Medulla oblongata (tissue), 1 donor: Measurements from ENCODE around the gene VAV3.

Source experiments
- DNase-seq: peaks from one replicate; pipeline ENCODE4 v3.0.0-alpha.2; 2015; ENCODE audit errors: extremely low spot score

Gene VAV3

GRCh38 chr1:107972391-107973180 is 7.6 kb upstream of the VAV3 start:
- DNase-seq, result no peak

- no peak for DNase-seq
Observed at GRCh38 chr1:107966550-107966949, 1.6 kb upstream of the VAV3 start.

- DNase-seq, result no peak
Observed at GRCh38 chr1:107964336-107965109, 457 bp downstream of the VAV3 start.

- peak; percentile 16 for DNase-seq
Observed at GRCh38 chr1:107963601-107964335, 1.2 kb downstream of the VAV3 start.

- no peak for DNase-seq
Observed at GRCh38 chr1:107963008-107963407, 2.0 kb downstream of the VAV3 start.

GRCh38 chr1:107954719-107955415 is 10.1 kb downstream of the VAV3 start:
- DNase-seq, result no peak

GRCh38 chr1:107954126-107954525 is 10.9 kb downstream of the VAV3 start:
- no peak for DNase-seq

GRCh38 chr1:107953556-107953955 is 11.4 kb downstream of the VAV3 start:
- DNase-seq, result no peak

- no peak for DNase-seq
Observed at GRCh38 chr1:107952989-107953388, 12.0 kb downstream of the VAV3 start.

- DNase-seq, result no peak
Observed at GRCh38 chr1:107950464-107950863, 14.5 kb downstream of the VAV3 start.

GRCh38 chr1:107949467-107950253 is 15.3 kb downstream of the VAV3 start:
- DNase-seq, result no peak

GRCh38 chr1:107946794-107947193 is 18.2 kb downstream of the VAV3 start:
- DNase-seq, result no peak

- DNase-seq, result no peak
Observed at GRCh38 chr1:107943694-107944093, 21.3 kb downstream of the VAV3 start.

- no peak for DNase-seq
Observed at GRCh38 chr1:107942814-107943213, 22.2 kb downstream of the VAV3 start.

- DNase-seq, result no peak
Observed at GRCh38 chr1:107941531-107941930, 23.4 kb downstream of the VAV3 start.

GRCh38 chr1:107941123-107941522 is 23.9 kb downstream of the VAV3 start:
- DNase-seq, result no peak

GRCh38 chr1:107940701-107941100 is 24.3 kb downstream of the VAV3 start:
- no peak for DNase-seq

- no peak for DNase-seq
Observed at GRCh38 chr1:107940017-107940577, 24.9 kb downstream of the VAV3 start.

GRCh38 chr1:107939256-107939655 is 25.7 kb downstream of the VAV3 start:
- no peak for DNase-seq
